ENCODE results near the gene SHANK1.

DNA sequence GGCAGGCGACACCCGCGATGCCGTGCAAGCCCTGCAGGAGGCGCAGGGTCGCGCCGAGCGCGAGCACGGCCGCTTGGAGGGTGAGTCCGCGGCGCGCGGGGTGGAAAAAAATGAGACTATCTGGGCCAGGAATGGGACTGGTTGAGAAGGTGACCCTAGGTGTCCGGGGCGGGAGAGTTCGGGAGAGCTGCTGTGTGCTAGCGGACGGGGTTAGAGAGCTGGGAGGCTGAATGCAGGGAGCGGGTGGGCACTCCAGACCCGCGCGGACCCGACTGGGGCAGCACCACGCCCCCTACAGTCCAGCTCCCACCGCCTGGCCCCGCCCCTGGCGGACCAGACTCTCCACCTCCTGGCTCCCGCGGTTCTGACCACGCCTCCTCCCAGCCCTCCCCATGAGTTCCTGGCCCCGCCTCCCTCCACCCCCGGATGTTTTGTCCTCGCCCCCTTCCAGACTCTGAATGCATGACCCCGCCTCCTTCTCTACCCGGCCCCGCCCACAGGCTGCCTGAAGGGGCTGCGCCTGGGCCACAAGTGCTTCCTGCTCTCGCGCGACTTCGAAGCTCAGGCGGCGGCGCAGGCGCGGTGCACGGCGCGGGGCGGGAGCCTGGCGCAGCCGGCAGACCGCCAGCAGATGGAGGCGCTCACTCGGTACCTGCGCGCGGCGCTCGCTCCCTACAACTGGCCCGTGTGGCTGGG lies 5.1 kb upstream of the SHANK1 start:
- TF ChIP-seq CTCF (IDR thresholded peaks at IDR 0.05; ENCODE audit: low read depth, low read length) (no peak), EZH2phosphoT487 (IDR thresholded peaks at IDR 0.05; ENCODE audit: low read depth) (no peak)
